NOMO-1 treated with dmso at 0.1 percent for 144 hours (cell line): ENCODE measurements around the gene TJP3.
A peak's percentile ranks its signal among the peaks of the same experiment; 100 is the strongest.

ENCODE experiments used
- DNase-seq: peaks from one replicate; lab custom pipeline; 2025; ENCODE audit not compliant: unreplicated experiment; lab: John Stamatoyannopoulos, UW

Gene TJP3

GRCh38 chr19:3782330-3782729 lies 74.1 kb downstream of the TJP3 start:
- no peak for DNase-seq

- DNase-seq, result no peak
Measured at GRCh38 chr19:3782903-3783302, 74.7 kb downstream of the TJP3 start.

GRCh38 chr19:3783660-3784584 lies 75.7 kb downstream of the TJP3 start:
- DNase-seq, result no peak

- no peak for DNase-seq
Measured at GRCh38 chr19:3784607-3785450, 76.6 kb downstream of the TJP3 start.

GRCh38 chr19:3785451-3785937 lies 77.3 kb downstream of the TJP3 start:
- DNase-seq, result peak; percentile 26

- DNase-seq, result peak; percentile 77
Measured at GRCh38 chr19:3785938-3786824, 78.0 kb downstream of the TJP3 start, which contains the start of gene MATK. MATK (minus strand) TSS chr19:3786381; CDS start chr19:3785135, 1,246 bp downstream.

GRCh38 chr19:3788996-3789778 lies 81.0 kb downstream of the TJP3 start:
- DNase-seq, result no peak

GRCh38 chr19:3790209-3790734 lies 82.1 kb downstream of the TJP3 start:
- DNase-seq, result no peak

GRCh38 chr19:3790941-3791340 lies 82.8 kb downstream of the TJP3 start:
- no peak for DNase-seq

GRCh38 chr19:3792114-3792513 lies 83.9 kb downstream of the TJP3 start:
- DNase-seq, result no peak

GRCh38 chr19:3793799-3794198 lies 85.6 kb downstream of the TJP3 start:
- no peak for DNase-seq

GRCh38 chr19:3796358-3796757 lies 88.2 kb downstream of the TJP3 start:
- DNase-seq, result no peak

- no peak for DNase-seq
Measured at GRCh38 chr19:3798137-3798536, 90.0 kb downstream of the TJP3 start.
